H1 (cell line): ENCODE results near the gene ITPKB. TPM values are rescaled to one million over a fixed set of nuclear protein-coding genes. Genes with fewer than 3 reads are reported as not detected.

Experiments
- CTCF ChIA-PET: fragments of 300-600 bp; sonication (Branson Sonifier 250); formaldehyde crosslinking; loops from one replicate; lab custom pipeline; 2021; ENCODE audit not compliant: partially characterized antibody; lab: Charles Lee
- POLR2A ChIA-PET: fragments of 300-600 bp; sonication (Branson Sonifier 250); formaldehyde crosslinking; loops from one replicate; lab custom pipeline; 2021; ENCODE audit warnings: inconsistent platforms; ENCODE audit not compliant: partially characterized antibody; lab: Charles Lee
- DNase-seq, 2 experiments: peaks; one replicate each; pipeline versions ENCODE4 v3.0.0 to v3.0.0-alpha.2; 2010 to 2022; ENCODE audit warnings: low spot score in 2 of 2, low read depth in 1 of 2, mixed read lengths in 1 of 2
- FAIRE-seq: peaks from 2 replicates; lab custom pipeline; 2011; peaks lifted over from hg19 to GRCh38; lab: Jason Lieb, UNC
- H2AFZ ChIP-seq: 2 replicates; pipeline ENCODE4 v1.8.1; 2012; ENCODE audit warnings: low read length, inconsistent platforms
- H2AK5ac ChIP-seq: 2 replicates; pipeline ENCODE4 v1.6.1; 2013; ENCODE audit warnings: low read depth, low read length
- H2BK120ac ChIP-seq: replicated peaks from 2 replicates; pipeline ENCODE3; 2013; ENCODE audit warnings: low read depth, low read length, inconsistent platforms
- H2BK12ac ChIP-seq: 2 replicates; pipeline ENCODE4 v1.6.1; 2013; ENCODE audit warnings: low read depth, low read length
- H2BK15ac ChIP-seq: 2 replicates; pipeline ENCODE4 v1.6.1; 2013; ENCODE audit warnings: low read length
- H2BK20ac ChIP-seq: 2 replicates; pipeline ENCODE4 v1.6.1; 2013; ENCODE audit warnings: low read length
- H2BK5ac ChIP-seq: 2 replicates; pipeline ENCODE4 v1.6.1; 2013; ENCODE audit warnings: low read depth, low read length
- H3K14ac ChIP-seq: 2 replicates; pipeline ENCODE4 v1.6.1; 2013; ENCODE audit warnings: inconsistent platforms; ENCODE audit not compliant: insufficient read length
- H3K18ac ChIP-seq: 2 replicates; pipeline ENCODE4 v1.6.1; 2013; ENCODE audit warnings: low read length; ENCODE audit errors: extremely low read depth
- H3K23ac ChIP-seq: 2 replicates; pipeline ENCODE4 v1.6.1; 2013; ENCODE audit warnings: inconsistent platforms; ENCODE audit not compliant: insufficient read length
- H3K23me2 ChIP-seq: 2 replicates; pipeline ENCODE4 v1.6.1; 2013; ENCODE audit warnings: low read depth, low read length
- H3K27ac ChIP-seq: 2 replicates; pipeline ENCODE4 v1.6.1; 2011; ENCODE audit warnings: low read depth, low read length, inconsistent platforms
- H3K27me3 ChIP-seq, 4 experiments: replicated peaks in 1 of 4; 1 replicate in 1 of 4; 2 replicates in 3 of 4; pipeline versions ENCODE4 v1.6.1 to v1.8.1; 2011 to 2013; ENCODE audit warnings: low read length in 3 of 4, mild to moderate bottlenecking in 3 of 4, inconsistent platforms in 2 of 4, mixed read lengths in 2 of 4, moderate library complexity in 1 of 4; ENCODE audit not compliant: control insufficient read depth in 3 of 4, insufficient read depth in 3 of 4; ENCODE audit errors: extremely low read depth in 1 of 4
- H3K36me3 ChIP-seq, 4 experiments: 2 replicates each; pipeline versions ENCODE4 v1.6.1 to v1.8.1; 2011 to 2013; ENCODE audit warnings: mild to moderate bottlenecking in 4 of 4, low read length in 3 of 4, moderate library complexity in 2 of 4, control low read depth in 1 of 4, inconsistent platforms in 1 of 4; ENCODE audit not compliant: insufficient read depth in 4 of 4, control insufficient read depth in 2 of 4
- H3K4ac ChIP-seq: replicated peaks from 2 replicates; pipeline ENCODE3; 2013; ENCODE audit warnings: low read length, low read depth, mixed read lengths, inconsistent platforms; ENCODE audit not compliant: insufficient read length
- H3K4me1 ChIP-seq, 4 experiments: replicated peaks in 1 of 4; 1 replicate in 1 of 4; 2 replicates in 3 of 4; pipeline versions ENCODE4 v1.6.1 to v1.8.1; 2011 to 2013; ENCODE audit warnings: low read length in 3 of 4, inconsistent platforms in 2 of 4, mixed read lengths in 1 of 4; ENCODE audit not compliant: insufficient read depth in 4 of 4, control insufficient read depth in 3 of 4
- H3K4me2 ChIP-seq, 2 experiments: 2 replicates each; pipeline versions ENCODE4 v1.6.1 to v1.8.1; 2011 to 2013; ENCODE audit warnings: low read depth in 2 of 2, low read length in 2 of 2, control low read depth in 1 of 2, inconsistent platforms in 1 of 2, mild to moderate bottlenecking in 1 of 2; ENCODE audit not compliant: insufficient read depth in 1 of 2
- H3K4me3 ChIP-seq, 4 experiments: fragments of 200-600, 300-600 bp in 1 of 4; sonication (generic), shearing (Covaris generic), sonication (Bioruptor Twin) in 1 of 4; 2 replicates each; pipeline versions ENCODE4 v1.5.1 to v1.8.1; 2011 to 2016; ENCODE audit warnings: low read length in 4 of 4, low read depth in 3 of 4, control low read depth in 2 of 4, inconsistent platforms in 2 of 4, mild to moderate bottlenecking in 2 of 4, mixed read lengths in 1 of 4, moderate library complexity in 1 of 4; ENCODE audit not compliant: insufficient read depth in 2 of 4; ENCODE audit errors: extremely low read depth in 1 of 4
- H3K56ac ChIP-seq: replicated peaks from 2 replicates; pipeline ENCODE3; 2013; ENCODE audit warnings: low read depth, mild to moderate bottlenecking, mixed read lengths, low read length, inconsistent platforms; ENCODE audit not compliant: insufficient read length
- H3K79me1 ChIP-seq: 2 replicates; pipeline ENCODE4 v1.6.1; 2013; ENCODE audit warnings: low read depth, low read length, control low read depth
- H3K79me2 ChIP-seq, 2 experiments: 2 replicates each; pipeline versions ENCODE4 v1.6.1 to v1.8.1; 2012 to 2013; ENCODE audit warnings: low read length in 2 of 2, mild to moderate bottlenecking in 2 of 2, inconsistent platforms in 1 of 2; ENCODE audit not compliant: insufficient read depth in 2 of 2, control insufficient read depth in 1 of 2
- H3K9ac ChIP-seq, 4 experiments: replicated peaks in 1 of 4; 1 replicate in 1 of 4; 2 replicates in 3 of 4; pipeline versions ENCODE4 v1.6.1 to v1.8.1; 2011 to 2013; ENCODE audit warnings: low read depth in 3 of 4, low read length in 3 of 4, control low read depth in 2 of 4, mild to moderate bottlenecking in 2 of 4, moderate library complexity in 2 of 4, inconsistent platforms in 1 of 4; ENCODE audit errors: extremely low read depth in 1 of 4
- H3K9me3 ChIP-seq, 2 experiments: 2 replicates each; pipeline versions ENCODE4 v1.6.1 to v1.8.1; 2012 to 2013; ENCODE audit warnings: mild to moderate bottlenecking in 2 of 2, moderate library complexity in 2 of 2, control low read depth in 1 of 2, inconsistent platforms in 1 of 2, low read depth in 1 of 2, low read length in 1 of 2, mixed read lengths in 1 of 2; ENCODE audit not compliant: insufficient read depth in 2 of 2
- H4K20me1 ChIP-seq, 2 experiments: replicated peaks in 1 of 2; 2 replicates each; pipeline versions ENCODE3 to v1.8.1; 2011 to 2013; ENCODE audit warnings: inconsistent platforms in 2 of 2, low read length in 2 of 2, mild to moderate bottlenecking in 1 of 2; ENCODE audit not compliant: insufficient read depth in 2 of 2, control insufficient read depth in 1 of 2
- H4K5ac ChIP-seq: 2 replicates; pipeline ENCODE4 v1.6.1; 2013; ENCODE audit warnings: low read length, low read depth, mixed read lengths, inconsistent platforms; ENCODE audit not compliant: insufficient read length
- H4K8ac ChIP-seq: 2 replicates; pipeline ENCODE4 v1.8.0; 2013; ENCODE audit warnings: mild to moderate bottlenecking, moderate library complexity, low read length, inconsistent platforms; ENCODE audit not compliant: insufficient read depth; ENCODE audit errors: extremely low read depth
- H4K91ac ChIP-seq: replicated peaks from 2 replicates; pipeline ENCODE3; 2013; ENCODE audit warnings: low read length, mixed read lengths, inconsistent platforms; ENCODE audit not compliant: insufficient read length
- BCL11A ChIP-seq, 2 experiments: IDR thresholded peaks; one replicate each; pipeline ENCODE4 v1.6.1; 2011; ENCODE audit warnings: low read depth in 2 of 2, low read length in 2 of 2, mild to moderate bottlenecking in 2 of 2
- FOSL1 ChIP-seq: IDR thresholded peaks from 2 replicates; pipeline ENCODE4 v1.6.1; 2011; ENCODE audit warnings: mild to moderate bottlenecking, low read depth, low read length, moderate library complexity; ENCODE audit not compliant: insufficient read depth
- JUN ChIP-seq: IDR thresholded peaks from 2 replicates; pipeline ENCODE4 v1.6.1; 2011; ENCODE audit warnings: low read depth, mild to moderate bottlenecking, improper control_type of control experiment, low read length
- KDM1A ChIP-seq: fragments of 200-600, 300-600 bp; sonication (generic); IDR thresholded peaks from 2 replicates; pipeline ENCODE4 v1.7.1; 2016; ENCODE audit warnings: mild to moderate bottlenecking, low read length, borderline replicate concordance
- KDM5A ChIP-seq: fragments of 200-600 bp; IDR thresholded peaks from 2 replicates; pipeline ENCODE4 v1.7.1; 2012; ENCODE audit warnings: mild to moderate bottlenecking, low read length, inconsistent platforms, mixed read lengths
- NRF1 ChIP-seq: IDR thresholded peaks from 2 replicates; pipeline ENCODE4 v1.6.1; 2011; ENCODE audit warnings: mild to moderate bottlenecking, low read depth, low read length, improper control_type of control experiment
- RBBP5 ChIP-seq: IDR thresholded peaks from 2 replicates; pipeline ENCODE4 v1.7.1; 2012; ENCODE audit warnings: low read depth, mild to moderate bottlenecking, inconsistent platforms, low read length, moderate library complexity, borderline replicate concordance
- RNF2 ChIP-seq: fragments of 200-900, 300-1000 bp; sonication (generic); IDR thresholded peaks from 2 replicates; pipeline ENCODE4 v1.7.1; 2016; ENCODE audit warnings: borderline replicate concordance, low read depth, mild to moderate bottlenecking, antibody characterized with exemption, low read length; ENCODE audit not compliant: poor library complexity, severe bottlenecking; ENCODE audit errors: missing control alignments
- SP4 ChIP-seq: IDR thresholded peaks from 2 replicates; pipeline ENCODE4 v1.6.1; 2012; ENCODE audit warnings: low read length, inconsistent platforms
- SUZ12 ChIP-seq: fragments of 200-600 bp; sonication (generic); IDR thresholded peaks from 2 replicates; pipeline ENCODE4 v1.6.1; 2012; ENCODE audit warnings: mild to moderate bottlenecking, inconsistent platforms, low read length, moderate library complexity, mixed read lengths
- WGBS, 2 experiments: shearing (Covaris generic) in 1 of 2; methylation state at CpG; one replicate each; pipeline versions ENCODE4 v1.1.6 to v1.1.7; 2013 to 2015; ENCODE audit warnings: low lambda C conversion rate in 2 of 2, mixed read lengths in 2 of 2, inconsistent platforms in 1 of 2, low coverage in 1 of 2, missing lambda C conversion rate in 1 of 2; ENCODE audit not compliant: insufficient replicate concordance in 2 of 2, insufficient coverage in 1 of 2, insufficient read length in 1 of 2; ENCODE audit errors: extremely low coverage in 1 of 2, missing lambda C conversion rate in 1 of 2; 5-methylcytosine and 5-hydroxymethylcytosine counted together
- polyA plus RNA-seq, 7 experiments: library from polyadenylated mRNA; depleted of rRNA in 3 of 7; stranded (reverse) in 5 of 7; unstranded in 2 of 7; fragments of >200 nt in 5 of 7; fragments of 200-250 nt in 2 of 7; gene quantifications; 1 replicate in 5 of 7; 2 replicates in 1 of 7; 4 replicates in 1 of 7; pipeline versions ENCODE4 v1.2.1 to v1.2.3, GENCODE V29; 2011 to 2013; ENCODE audit warnings: missing spikeins in 2 of 7, mixed read lengths in 2 of 7
- total RNA-seq: library from RNA; stranded (reverse); fragmentation: NEBNext Ultra II Directional; extraction: Animal tissue kit (Norgen Biotek cat#: 25700); gene quantifications from 2 replicates; pipeline ENCODE4 v1.2.1, GENCODE V29; 2021
- TF ChIP-seq, protein P1 (sequence below): IDR thresholded peaks from 2 replicates; pipeline ENCODE4 v1.6.1; 2012; ENCODE audit warnings: inconsistent platforms

The ITPKB gene
- total and polyA plus RNA-seq, 2 of the 8 experiments (the other 6 are each of a cell fraction or from before 2014, with no cell fraction given), result 1.7 to 4.8 TPM

DNA sequence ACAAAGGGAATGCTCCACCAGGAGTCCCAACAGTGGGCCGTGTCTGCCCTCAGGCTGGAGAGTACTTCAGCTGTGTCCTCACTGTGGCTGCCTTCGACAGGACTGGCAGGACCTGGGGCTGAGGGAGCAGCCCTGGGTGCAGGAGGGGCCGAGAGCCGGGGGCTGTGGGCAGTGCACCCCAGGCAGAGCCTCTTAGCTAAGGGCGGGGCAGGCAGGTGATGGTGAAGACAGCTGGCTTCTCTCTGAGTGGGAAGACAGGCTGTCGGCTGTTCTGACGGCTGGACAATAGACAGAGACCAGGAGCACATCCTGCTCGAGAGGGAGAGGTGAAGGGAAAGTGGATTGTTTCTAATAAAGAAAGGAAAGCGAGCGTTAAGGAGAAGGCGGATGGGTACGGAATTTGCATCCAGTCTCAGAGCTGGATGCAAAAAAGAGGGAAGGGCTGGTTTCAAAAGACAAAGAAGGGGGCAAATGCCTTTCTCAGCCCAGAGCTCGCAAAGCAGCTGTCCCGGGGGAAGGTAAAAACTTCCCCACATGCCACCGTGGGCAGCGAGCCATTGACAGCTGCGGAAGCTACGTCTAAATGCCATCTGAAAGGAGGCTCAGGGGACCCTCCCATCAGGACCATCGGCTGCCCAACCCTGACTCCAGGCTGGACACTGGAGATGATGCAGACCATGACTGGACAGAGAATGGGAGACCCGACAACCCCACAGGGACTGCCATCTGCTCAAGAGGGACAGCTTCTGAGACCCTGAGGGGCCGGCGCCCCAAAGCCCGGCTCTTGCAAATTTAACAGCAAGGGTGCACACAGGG lies 98.6 kb downstream of the ITPKB start:
- Histone ChIP-seq H3K4me1 (peaks cover 0 to 8% (median 4%) of the 10 kb centered on the region in 4 experiments; a peak in 5 of 7 replicates), H3K56ac (no peak overlapping the region), H3K4me3 (no peak overlapping the region), H2BK15ac (no peak overlapping the region), H3K23ac (no peak overlapping the region), H3K14ac (no peak overlapping the region), H3K79me1 (no peaks in the 10 kb centered on the region), H2BK5ac (no peak overlapping the region), H3K4me2 (no peak overlapping the region), H4K91ac (no peak overlapping the region), H3K9ac (no peak overlapping the region), H2AK5ac (no peak overlapping the region), H4K8ac (0 out of 2 replicates have a peak overlapping the region, but pooled peaks have one; percentile 4), H3K9me3 (no peaks in the 10 kb centered on the region), H3K23me2 (peaks cover 2% of the 10 kb centered on the region; the same call in 1 of the 2 replicates), H3K4ac (no peak overlapping the region), H3K27me3 (no peaks in the 10 kb centered on the region; a peak in 1 of 7 replicates), H4K20me1 (no peaks in the 10 kb centered on the region), H2BK20ac (no peak overlapping the region), H3K79me2 (no peaks in the 10 kb centered on the region), H3K27ac (no peak overlapping the region), H4K5ac (no peak overlapping the region), H2BK12ac (no peak overlapping the region), H3K36me3 (no peaks in the 10 kb centered on the region), H3K18ac (no peak overlapping the region), H2AFZ (no peak overlapping the region), H2BK120ac (no peak overlapping the region)
- DNase-seq (no peak), FAIRE-seq (no peak)
- WGBS, 2 experiments, result 87 to 100% methylated on average over 3 to 23 of the region's 23 CpGs
- POLR2A ChIA-PET, result no interaction called here
- CTCF ChIA-PET, result interaction anchor here (1.0 to 2.6 kb wide), 12 partner anchors 11 to 237 kb away, joined by 3 to 13 read pairs (median 3); partner anchors contain the start of gene STUM
- no peak for TF ChIP-seq NRF1
- no peak for TF ChIP-seq JUN
- no peak for TF ChIP-seq SUZ12
- TF ChIP-seq KDM1A, result no peak
- TF ChIP-seq KDM5A, result no peak
- TF ChIP-seq FOSL1, result no peak
- no peak for TF ChIP-seq BCL11A (IDR thresholded peaks at IDR 0.05; ENCODE audit: low read depth in 2 of 2, low read length in 2 of 2)
- TF ChIP-seq, protein P1, sequence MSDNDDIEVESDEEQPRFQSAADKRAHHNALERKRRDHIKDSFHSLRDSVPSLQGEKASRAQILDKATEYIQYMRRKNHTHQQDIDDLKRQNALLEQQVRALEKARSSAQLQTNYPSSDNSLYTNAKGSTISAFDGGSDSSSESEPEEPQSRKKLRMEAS, result no peak
- TF ChIP-seq RNF2, result no peak
- no peak for TF ChIP-seq RBBP5
- TF ChIP-seq SP4, result no peak
